Measurements from ENCODE around the gene MMP17. TPM values are rescaled to one million over a fixed set of nuclear protein-coding genes. Genes with fewer than 3 reads are reported as not detected.

Gene MMP17
- 12.6 TPM for total RNA-seq

DNA sequence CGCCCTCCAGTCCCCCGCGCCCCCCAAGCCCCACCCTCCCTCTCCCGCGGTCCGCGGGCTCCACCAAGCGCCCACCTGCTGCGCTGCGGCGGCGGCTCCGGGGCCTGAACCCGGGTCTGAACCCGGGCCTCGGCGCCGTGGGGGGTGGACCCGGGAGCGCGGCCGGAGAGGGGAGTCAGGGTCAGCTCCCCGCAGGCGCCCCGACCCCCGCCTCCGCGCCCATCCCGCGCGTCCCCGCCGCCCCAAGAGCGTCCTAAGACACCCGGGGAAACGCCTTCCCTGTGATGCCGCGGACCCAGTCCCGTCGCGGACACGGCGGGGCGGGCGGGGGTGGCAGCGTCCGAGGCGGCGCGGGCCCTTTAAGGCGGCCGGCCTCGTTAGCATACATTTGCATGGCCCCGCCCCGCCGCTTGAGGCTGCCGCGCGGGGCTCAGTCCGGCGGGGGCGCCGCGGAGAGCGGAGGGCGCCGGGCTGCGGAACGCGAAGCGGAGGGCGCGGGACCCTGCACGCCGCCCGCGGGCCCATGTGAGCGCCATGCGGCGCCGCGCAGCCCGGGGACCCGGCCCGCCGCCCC is at the start of gene MMP17:
Gene MMP17 (plus strand): TSS at position 433 of the 574 bp plus-strand sequence. CDS start 102 bp downstream, at position 535.
- no peak for ATAC-seq
- intact Hi-C loops (cut with DNase I), result no loop called here

DNA sequence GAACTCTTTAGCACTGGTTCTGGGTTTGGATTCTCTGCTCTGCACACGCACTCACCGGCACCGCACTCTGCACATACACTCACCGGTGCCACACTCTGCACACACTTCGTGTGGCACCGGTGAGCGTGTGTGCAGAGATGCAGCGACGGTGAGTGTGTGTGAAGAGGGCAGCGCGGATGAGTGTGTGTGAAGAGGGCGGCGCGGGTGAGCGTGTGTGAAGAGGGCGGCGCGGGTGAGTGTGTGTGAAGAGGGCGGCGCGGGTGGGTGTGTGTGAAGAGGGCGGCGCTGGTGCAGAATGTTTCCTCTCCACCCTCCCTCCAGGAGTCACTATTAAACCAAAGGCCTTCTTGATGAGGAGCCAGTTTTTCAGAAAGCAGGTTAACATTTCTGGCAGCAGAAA is 49.2 kb upstream of the MMP17 start:
- ATAC-seq (no peak), DNase-seq (ENCODE audit: low spot score) (no peak)
- intact Hi-C loops (cut with DNase I), result no loop called here

More for the DNA sequence above, at the start of gene MMP17:
- peak; percentile 70 for DNase-seq (ENCODE audit: low spot score)

DNA sequence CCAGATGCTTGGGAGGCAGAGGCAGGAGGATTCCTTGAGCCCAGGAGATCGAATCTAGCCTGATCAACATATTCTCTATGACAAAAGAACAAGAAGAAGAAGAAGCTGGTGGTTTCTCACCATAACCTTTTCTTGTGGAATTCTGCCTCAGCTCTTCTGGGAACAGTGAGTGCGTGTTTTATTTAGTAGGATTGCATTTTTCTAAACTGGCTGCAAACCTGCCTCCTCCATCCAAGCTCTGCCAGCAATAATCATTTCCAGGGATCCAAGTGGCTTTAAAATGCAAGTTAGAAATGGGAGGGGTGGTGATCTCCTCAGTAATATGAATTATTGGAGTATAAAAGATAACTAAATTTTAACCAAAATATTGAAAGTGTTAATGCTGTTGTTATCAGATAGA is 46.1 kb upstream of the MMP17 start:
- intact Hi-C loops (cut with DNase I), result no loop called here
- ATAC-seq (no peak), DNase-seq (ENCODE audit: low spot score) (no peak)

DNA sequence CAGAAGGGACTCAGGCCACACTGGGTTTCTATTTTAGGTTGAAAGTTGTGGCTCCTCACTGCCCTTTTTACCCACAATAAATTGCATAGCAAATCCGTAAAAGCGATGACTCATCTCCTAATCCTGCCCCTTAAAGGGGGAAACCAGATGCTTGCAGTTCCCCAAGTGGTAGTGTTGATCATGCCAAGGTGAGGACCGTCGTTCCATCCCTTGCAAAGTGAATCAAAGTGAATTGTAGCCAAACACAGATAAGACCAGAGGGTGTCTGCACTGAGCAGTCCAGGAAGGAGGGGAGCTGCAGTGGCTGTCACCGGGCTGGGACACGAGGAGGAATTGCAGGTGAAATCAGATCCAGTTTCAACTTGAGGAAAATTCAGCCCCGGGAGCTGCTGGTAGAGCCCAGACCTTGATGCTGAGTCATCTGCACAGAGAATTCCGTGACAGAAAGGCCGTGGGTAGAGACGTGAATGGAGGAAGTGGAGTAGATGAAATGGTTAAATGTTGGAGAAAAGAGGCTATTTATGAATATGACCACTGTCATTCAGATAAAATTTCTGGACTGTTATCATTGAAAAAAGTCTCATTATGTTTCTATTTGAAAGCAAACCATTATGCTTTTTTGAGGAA is 44.2 kb upstream of the MMP17 start:
- intact Hi-C loops (cut with DNase I), result no loop called here
- ATAC-seq (no peak), DNase-seq (ENCODE audit: low spot score) (no peak)

DNA sequence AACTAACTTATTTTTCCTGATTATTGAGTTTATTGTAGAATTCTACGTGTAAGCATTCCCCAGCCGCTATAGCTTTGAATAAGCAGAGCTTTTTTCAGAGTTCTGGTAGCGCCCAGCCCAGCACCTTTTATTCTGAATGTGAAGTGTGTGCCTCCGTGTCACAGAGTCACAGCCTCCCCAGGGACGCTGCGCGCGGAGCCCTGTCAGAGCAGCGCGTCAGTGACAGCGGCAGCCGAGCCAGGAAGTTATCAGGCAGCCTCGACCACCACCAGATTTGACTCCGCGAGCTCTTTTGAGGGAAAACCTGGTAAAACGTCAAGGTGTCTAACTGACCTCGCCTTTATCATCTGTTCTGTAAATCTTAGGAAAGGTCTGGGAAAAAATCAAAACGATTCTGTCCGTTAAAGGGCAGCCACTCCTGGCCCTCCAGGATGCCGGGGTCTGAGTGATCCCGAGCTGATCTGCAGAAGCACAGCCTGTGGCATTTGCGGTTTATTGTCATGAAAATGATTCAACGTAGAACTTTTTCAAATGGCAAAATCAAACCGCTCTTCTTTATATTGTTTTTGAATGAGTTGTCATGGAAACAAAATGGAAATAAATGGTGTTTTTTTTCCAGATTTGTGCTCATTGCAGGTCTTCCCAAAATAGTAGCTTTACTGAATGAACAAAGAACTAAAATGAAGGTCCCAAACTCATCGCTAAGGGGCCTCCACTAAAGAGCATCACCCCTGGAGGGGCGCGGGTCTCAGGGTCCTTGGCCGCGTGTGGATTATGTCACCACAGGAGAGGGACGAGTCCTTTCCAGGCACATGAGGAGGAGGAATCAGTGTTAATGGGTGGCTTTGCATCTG is 43.1 kb upstream of the MMP17 start:
- no peak for ATAC-seq
- no peak for DNase-seq (ENCODE audit: low spot score)
- intact Hi-C loops (cut with DNase I), result no loop called here

DNA sequence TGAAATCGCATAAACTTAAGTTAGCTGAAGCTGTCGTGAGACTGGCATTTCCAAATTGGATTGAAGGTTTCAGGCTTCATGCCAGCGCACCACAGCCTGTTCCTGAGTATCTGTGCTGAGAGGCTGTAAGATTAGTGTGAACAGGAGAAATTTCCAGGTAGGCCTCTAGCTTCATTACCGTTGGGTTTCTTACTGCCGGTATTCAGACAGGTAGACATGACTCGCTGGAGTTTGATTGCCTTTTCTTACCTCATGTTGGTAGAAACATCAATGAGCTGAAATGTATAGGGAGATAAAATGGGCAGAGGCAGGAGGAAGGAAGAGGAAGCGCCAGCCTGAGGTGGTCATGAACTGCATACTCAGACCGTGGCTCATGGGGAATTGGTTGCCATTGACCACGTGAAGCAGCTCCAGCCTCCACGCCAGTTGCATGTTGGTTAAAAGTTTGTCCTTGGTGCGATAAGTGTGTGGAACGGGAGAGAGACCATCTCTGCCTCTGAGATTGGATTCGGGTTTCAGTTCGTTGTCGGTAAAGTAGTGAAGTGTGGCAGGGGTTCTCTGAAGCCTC is 42.3 kb upstream of the MMP17 start:
- ATAC-seq, result no peak
- no peak for DNase-seq (ENCODE audit: low spot score)
- intact Hi-C loops (cut with DNase I), result no loop called here

DNA sequence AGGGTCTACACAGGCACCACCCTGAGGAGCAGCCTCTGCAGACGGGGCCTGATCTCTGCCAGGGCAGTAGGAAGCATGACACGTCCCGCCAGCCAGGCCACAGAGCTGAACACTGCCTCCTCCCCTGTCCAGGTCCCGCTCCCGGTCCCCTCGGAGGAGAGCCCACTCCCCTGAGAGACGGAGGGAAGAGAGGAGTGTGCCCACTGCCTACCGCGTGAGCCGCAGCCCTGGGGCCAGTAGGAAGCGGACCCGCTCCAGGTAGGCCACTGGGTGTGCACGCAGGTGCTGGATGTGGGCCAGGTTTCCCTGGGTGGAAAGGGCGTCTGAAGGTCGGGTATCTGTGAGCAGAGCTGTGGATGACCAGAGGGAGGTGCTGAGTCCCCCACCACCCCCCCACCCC is 41.9 kb upstream of the MMP17 start:
- intact Hi-C loops (cut with DNase I), result no loop called here
- ATAC-seq (peak; percentile 20), DNase-seq (ENCODE audit: low spot score) (no peak)

DNA sequence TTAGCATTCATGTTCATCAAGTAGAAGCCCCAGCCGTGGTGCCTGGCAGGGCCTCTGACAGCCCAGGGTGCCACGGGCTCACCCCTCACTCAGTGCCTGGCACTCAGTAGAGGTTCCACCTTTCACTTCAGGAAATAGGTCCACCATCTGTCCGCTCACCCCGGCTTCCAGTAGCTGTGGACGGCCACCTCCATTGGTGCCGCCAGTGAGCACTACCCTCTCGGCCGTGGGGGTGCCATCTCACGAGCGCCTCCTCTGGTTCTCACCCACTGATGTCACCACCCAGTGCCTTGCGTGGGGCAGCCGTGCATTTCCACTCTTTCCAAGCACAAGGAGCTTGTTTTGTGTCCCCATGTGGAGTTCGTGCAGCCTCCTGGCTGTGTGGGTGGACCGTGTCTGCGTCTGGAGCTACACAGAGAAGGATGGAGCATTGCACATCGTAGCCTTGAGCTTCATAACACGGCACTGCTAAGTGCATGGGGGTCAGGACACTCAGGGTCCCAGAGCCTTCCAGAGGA is 41.0 kb upstream of the MMP17 start:
- DNase-seq (ENCODE audit: low spot score), result no peak
- no peak for ATAC-seq
- intact Hi-C loops (cut with DNase I), result no loop called here

DNA sequence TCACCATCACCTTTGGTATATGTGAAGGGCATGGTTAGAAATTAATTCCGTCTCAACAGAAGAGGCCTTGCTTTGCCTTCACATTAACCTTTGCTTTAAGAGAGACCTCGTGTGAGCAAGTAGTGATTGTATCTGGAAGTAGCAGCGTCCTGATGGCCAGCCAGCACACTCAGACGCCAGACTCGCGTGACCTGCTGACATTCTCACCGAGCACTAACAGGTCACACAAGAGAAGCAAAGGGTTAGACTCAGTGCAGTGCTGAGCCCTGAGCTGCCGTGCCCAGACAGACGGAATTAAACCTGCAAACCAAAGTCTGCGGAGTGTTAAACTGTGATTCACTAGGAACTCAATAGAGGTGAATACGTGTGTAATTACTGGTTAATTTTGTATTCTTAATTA is 40.1 kb upstream of the MMP17 start:
- DNase-seq (ENCODE audit: low spot score), result no peak
- intact Hi-C loops (cut with DNase I), result no loop called here
- ATAC-seq, result no peak

DNA sequence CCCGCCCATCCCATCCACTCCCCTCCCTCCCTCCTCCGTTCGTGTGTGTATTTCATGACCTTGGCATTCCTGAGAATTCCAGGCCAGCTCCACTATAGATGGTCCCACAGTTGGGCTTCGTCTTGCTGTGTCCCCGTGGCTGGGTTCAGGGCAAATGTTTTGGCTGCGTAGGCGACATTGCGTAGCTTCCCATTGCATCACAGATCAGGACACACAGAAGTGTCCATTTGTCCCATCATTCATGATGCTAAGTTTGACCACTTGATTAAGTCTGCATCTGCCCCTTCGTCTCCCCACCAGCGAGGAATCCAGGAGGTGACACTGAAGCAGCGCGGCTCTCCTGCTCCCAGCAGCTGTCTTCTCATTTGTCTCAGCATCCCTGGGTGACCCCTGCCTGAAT is 38.6 kb upstream of the MMP17 start:
- ATAC-seq, result no peak
- intact Hi-C loops (cut with DNase I), result no loop called here
- no peak for DNase-seq (ENCODE audit: low spot score)

DNA sequence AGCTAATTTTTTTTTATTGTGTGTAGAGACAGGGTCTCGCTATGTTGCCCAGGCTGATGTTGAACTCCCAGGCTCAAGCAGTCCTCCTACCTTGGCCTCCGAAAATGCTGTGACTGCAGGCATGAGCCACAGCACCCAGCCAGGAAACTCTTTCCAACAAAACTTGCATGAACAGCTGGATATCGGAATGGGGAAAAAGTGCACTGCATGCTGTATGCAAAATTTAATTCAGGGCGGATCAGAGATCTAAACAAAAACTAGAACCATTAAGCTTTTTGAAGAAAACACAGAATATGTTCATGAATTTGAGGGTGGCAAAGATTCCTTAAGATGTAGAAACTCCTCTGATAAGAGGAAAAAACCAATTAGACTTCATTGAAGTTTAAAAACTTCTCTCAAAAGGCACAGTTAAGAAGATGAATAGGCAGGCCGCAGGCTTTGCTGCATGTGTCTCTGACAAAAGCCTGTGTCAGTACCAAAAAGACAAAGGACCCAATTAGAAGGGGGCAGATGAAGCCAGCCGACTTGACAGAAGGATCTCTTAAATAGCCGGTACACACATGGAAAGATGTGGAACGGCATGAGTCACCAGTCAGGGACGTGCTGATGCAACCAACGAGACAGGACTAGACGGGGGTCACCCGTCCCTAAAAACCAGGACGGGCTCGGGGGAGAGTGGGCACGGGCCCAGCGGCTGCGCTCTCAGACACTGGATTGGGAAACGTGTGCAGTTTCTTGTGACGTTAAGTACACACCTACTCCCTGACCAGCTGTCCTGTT is 34.8 kb upstream of the MMP17 start:
- intact Hi-C loops (cut with DNase I), result no loop called here
- ATAC-seq (peak; percentile 13), DNase-seq (ENCODE audit: low spot score) (no peak)

DNA sequence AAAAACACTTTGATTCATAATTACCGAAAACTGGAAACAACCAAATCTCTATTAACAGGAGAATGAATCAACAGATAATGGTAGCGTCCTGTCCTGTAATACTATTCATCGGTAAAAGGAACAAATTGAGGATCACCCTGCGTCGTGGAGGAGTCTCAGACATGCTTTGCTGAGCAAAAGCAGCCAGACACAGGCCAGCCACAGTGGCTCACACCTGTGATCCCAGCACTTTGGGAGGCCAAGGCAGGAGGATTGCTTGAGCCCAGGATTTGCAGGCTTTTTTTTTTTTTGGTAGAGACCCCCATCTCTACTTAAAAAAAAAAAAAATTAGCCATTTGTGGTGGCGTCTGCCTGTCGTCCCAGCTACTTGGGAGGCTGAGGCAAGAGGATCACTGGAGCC is 34.1 kb upstream of the MMP17 start:
- intact Hi-C loops (cut with DNase I), result no loop called here
- DNase-seq (ENCODE audit: low spot score), result no peak
- ATAC-seq, result no peak

DNA sequence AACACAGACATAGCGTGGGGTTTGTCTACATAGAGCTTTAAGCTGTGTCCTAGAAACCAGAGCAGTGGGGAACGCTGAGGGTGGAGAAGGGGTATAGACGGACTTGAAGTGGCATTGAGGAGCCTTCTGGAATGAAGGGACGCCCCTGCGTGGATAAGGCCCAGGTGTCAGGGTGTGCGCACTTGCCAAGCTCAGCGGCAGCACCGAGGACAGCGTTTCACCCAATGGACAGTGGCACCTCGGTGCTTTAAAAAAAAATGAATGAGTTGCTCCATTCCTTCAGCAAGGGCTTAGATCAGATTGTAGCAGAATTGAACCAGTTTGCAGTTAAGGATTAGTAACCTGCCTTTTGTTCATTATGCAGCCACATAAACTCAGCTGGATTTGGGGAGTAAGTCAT is 33.6 kb upstream of the MMP17 start:
- intact Hi-C loops (cut with DNase I), result no loop called here
- ATAC-seq, result no peak
- no peak for DNase-seq (ENCODE audit: low spot score)

DNA sequence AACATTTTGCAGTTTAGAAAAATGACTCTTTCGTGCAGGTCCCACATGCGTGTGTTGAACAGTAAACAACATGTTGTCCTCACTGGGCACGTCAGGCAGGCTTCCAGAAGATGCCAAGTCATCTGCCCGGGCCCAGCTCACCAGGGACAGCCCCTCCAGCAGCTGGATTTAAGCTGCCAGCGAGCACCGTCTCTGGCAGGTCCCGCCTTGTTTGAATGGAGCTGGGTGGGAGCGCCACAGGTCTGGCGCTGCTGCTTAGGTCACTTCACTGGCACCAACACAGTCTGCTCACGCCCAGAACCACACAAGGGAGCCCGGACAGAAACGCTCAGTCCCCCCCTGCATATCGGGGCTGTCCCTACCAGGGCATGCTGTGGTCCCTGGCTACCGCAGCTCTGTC is 33.1 kb upstream of the MMP17 start:
- DNase-seq (ENCODE audit: low spot score) (no peak), ATAC-seq (no peak)
- intact Hi-C loops (cut with DNase I), result no loop called here

DNA sequence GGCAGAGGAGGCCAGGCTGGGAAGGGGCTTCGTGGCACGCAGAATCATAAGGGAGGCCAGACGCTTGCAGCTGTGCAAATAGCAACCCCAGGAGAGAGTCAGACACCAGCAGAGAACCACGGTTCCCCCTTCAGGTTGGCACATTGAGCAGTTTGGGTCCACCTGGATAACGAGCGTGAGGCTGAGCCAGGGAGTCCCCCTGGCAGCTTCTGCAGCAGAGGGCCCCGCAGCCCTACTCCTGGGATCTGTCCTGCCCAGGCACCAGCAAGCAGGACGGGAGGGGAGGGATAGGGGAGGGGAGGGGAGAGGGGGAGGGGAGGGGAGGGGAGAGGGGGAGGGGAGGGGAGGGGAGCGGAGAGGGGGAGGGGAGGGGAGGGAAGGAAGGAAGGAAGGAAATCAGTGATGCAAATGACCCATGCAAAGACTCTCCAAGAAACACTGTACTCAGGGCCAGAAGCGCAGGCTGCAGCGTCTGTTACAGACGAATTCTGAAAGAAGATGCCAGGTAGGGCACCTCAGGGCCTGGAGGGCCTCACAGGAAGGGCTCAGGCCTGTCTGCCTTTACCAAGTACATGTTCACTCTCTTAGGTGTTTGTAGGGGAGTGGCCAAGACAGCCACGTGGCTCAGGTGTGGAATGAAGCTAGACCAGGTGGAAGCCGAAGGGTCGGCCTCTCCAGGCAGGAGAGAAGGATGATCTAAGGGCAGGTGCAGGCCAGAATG is 32.3 kb upstream of the MMP17 start:
- intact Hi-C loops (cut with DNase I), result no loop called here
- ATAC-seq (no peak), DNase-seq (ENCODE audit: low spot score) (no peak)

DNA sequence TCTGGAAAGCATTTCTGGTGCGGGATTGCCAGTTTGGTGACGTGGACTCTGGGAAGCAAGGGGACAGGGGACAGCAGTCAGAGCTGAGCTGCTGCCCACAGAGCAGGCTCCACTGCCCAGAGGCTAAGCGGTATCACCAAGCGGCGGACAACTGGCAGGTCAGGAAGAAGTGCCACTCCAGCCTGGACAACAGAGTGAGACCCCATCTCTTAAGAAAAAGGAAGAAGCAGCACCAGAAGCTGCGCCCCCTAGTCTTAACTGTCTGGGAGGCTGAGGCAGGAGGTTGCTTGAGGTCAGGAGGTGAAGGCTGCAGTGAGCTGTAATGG is 31.8 kb upstream of the MMP17 start:
- intact Hi-C loops (cut with DNase I), result no loop called here
- ATAC-seq (no peak), DNase-seq (ENCODE audit: low spot score) (no peak)

DNA sequence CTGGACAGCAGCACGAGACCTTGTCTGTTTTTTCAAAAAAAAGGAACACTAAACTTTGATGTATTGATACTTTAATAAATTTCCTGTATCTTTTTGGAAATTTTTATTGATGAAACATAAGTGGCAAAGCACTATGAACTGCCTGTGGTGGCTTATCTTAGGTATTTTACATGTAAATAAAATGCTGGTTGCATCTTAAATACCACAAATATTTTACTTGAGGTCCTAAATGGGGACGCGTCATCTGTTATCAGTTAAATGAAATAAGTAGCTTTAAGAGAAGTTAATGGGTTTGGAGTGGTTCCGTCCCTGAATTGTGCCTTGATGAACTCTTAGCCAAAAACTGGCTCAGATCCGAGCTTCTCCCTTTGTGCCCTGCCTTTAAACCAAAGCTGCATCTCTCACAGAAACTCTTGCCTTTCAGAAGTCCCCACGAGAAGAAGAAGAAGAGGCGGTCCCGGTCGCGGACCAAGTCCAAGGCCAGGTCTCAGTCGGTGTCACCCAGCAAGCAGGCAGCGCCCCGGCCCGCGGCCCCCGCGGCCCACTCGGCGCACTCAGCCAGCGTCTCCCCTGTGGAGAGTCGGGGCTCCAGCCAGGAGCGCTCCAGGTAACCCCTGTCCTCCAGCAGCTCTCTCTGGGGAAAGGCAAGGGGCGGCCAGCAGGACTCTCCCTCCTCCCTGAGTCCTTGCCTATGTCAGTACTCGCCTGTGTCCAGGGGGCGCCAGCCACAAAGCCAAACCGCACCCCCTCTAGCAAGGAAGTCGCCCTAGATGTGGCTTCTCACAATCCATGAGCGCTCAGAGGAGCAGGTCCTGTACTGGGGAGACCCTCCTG is 31.2 kb upstream of the MMP17 start:
- ATAC-seq, result no peak
- no peak for DNase-seq (ENCODE audit: low spot score)
- intact Hi-C loops (cut with DNase I), result no loop called here

DNA sequence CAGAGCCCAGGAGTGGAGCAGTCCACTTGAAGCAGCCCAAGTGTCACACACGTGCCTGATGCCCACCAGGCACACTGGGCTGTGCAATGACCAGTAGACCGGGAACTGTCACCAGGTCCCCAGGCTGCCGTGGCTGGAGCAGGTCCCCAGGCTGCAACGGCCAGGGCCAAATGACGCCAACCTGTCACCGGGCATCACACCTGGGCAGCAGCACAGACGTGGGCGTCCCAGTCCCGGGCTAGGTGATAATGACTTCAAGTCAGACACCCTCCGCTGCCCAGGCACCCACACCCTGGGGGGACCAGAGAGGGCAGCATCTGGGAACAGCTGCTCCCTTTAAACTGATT is 30.6 kb upstream of the MMP17 start:
- intact Hi-C loops (cut with DNase I), result no loop called here
- DNase-seq (ENCODE audit: low spot score), result no peak

More for the DNA sequence above, 30.6 kb upstream of the MMP17 start:
- ATAC-seq, result no peak

Data from sciatic nerve (tissue), 2 donors.